GM12873 (cell line): ENCODE measurements around the gene FEN1.

ENCODE experiments used
- TF ChIP-seq, protein P1 (sequence below): IDR thresholded peaks from 2 replicates; pipeline ENCODE4 v1.5.1; 2012; ENCODE audit warnings: low read depth, mild to moderate bottlenecking, moderate library complexity, low read length, control low read depth; ENCODE audit not compliant: insufficient read depth; ENCODE audit errors: missing control alignments

FEN1 gene

DNA sequence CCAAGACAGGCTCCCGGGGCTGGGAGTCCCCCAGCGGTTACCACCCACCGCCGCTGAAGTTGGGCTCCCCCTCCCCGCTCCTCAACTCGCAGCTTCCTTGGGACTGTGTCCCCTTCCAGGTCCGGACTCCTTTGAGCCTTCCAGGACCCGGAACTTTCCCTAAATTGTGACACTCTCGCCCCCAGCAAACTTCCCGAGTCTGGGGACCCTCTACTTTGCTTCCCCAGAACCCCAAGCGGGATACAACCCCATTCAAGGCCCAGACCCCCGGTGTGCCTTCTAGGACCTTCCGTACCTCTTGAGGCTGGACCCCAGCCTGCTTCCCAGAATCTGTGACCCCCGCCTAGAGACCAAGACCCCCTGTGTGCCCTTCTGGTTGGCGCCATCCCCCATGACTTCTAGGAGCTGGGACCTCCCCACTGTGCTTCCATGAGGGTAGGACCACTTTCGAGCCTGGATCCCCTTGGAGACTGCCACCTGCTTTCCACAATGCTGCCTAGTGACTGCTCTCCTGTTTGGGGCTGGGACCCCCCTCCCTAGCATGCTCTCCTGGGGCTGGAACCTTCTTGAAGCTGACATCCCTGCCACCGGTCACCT, 39.7 kb upstream of the FEN1 start:
- TF ChIP-seq, protein P1, sequence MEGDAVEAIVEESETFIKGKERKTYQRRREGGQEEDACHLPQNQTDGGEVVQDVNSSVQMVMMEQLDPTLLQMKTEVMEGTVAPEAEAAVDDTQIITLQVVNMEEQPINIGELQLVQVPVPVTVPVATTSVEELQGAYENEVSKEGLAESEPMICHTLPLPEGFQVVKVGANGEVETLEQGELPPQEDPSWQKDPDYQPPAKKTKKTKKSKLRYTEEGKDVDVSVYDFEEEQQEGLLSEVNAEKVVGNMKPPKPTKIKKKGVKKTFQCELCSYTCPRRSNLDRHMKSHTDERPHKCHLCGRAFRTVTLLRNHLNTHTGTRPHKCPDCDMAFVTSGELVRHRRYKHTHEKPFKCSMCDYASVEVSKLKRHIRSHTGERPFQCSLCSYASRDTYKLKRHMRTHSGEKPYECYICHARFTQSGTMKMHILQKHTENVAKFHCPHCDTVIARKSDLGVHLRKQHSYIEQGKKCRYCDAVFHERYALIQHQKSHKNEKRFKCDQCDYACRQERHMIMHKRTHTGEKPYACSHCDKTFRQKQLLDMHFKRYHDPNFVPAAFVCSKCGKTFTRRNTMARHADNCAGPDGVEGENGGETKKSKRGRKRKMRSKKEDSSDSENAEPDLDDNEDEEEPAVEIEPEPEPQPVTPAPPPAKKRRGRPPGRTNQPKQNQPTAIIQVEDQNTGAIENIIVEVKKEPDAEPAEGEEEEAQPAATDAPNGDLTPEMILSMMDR = no peak

DNA sequence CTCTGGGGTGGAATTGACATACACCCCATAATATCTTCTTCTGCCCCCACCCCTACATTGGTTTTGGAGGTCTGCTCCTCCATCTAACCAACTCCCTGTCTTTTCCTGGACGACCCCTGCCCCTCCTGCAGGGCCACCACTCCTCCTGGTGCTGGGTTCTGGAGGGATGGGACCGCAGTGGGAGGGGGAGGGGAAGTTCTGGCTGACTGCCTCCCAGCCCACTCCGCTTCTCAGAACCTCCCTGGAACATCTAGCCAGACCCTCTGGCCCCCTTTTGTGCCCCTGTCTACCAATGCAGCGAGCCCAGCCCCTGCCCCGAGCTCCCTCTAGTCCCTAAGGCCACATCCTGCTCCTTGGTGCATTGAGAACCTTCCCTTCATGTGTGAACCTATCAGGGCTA, 39.0 kb upstream of the FEN1 start:
- TF ChIP-seq, protein P1 = no peak

DNA sequence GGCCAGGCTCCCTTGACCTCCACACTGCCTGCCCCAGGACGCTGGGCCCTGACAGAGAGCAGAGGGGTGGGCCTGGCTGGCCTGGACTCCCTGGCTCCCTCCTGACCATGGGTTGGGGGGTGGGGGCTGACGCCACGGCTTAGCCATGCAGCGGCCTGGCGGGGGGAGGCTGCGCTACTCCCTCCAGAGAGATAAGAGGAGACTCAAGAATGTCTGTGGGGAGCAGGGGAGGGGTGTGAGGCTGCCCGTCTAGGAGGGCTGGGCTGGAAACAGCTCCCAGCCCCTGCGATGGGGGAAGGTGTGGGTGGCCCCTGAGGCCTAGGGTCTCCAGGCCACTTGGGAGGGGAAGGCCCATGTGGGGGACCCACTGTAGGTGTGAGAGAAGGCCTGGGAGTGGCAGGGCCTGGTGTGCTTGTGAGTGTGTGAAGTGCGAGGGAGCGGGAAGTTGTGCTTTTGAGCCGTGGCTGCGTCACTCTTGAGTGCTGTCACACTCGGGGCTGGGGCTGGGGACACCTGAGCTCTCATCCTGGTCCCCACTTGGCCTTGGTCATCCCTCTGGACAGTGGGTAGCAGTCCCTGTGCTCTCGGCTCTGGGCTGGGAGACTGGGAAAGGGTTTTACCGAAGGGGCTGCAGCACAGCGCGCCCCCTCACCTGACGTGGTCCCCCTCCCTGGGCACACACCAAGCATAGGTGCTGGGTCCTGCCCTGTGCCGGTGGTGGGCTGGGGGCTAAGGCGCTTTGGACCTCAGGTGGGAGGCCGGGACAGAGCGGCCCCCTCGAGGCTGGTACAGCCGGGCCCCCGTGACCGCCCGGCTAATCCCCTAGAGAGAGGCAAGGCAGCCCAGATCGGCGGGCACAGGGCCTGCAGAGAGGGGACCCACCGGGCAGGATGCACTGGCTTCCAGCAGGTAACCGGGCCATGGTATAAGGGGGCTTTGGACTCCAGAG, 37.9 kb upstream of the FEN1 start:
- TF ChIP-seq, protein P1 = no peak

DNA sequence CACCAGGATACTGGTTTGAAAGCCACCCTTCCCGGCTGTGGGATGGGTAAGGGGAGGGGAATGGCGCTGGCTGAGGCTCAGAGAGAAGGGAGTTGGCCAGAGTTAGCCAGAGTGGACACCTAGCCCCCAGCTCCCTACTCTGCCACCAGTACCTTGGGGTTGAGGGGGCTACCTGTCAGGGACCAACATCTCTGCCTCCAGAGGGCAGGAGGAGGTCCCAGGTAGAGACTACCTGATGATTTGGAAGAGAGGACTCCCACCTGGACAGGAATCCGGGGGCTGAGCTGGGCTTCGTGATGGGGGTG, 36.6 kb upstream of the FEN1 start:
- TF ChIP-seq, protein P1 = no peak

DNA sequence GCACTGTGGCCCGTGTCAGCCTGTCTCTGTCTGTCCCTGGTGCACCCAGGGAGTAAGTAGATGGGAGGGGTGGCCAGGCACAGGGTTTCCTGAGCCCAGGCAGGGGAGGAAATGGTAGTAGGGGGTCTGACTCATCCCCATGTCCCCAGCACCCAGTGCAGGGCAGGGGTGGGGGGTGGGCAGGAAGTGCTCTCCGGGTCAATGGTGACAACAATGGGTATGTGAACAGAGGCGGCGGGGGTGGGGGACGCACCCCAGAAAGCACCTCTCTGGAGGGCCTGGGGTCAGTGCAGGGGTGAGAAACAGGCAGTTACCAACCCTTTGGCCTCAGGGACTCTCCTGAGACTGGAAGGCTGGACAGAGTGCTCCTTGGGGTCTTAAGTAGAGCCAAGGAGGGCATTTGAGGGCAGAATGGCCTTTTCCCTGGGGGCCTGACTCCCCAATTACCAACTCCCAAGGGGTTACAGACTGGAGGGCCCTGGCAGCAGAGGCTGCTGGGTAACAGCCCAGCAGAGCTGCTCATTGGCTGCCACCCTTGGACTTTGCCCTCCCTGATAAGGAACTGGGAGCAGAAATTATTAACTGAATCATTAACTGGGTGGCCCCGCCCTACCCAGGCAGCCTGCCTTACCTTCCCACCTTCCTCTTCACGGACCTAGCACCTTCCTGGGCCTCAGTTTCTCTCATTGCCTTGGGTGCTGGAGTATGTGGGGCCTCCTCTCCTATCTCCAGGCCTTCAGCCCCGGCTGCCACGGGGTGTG, 36.1 kb upstream of the FEN1 start:
- TF ChIP-seq, protein P1 = no peak

DNA sequence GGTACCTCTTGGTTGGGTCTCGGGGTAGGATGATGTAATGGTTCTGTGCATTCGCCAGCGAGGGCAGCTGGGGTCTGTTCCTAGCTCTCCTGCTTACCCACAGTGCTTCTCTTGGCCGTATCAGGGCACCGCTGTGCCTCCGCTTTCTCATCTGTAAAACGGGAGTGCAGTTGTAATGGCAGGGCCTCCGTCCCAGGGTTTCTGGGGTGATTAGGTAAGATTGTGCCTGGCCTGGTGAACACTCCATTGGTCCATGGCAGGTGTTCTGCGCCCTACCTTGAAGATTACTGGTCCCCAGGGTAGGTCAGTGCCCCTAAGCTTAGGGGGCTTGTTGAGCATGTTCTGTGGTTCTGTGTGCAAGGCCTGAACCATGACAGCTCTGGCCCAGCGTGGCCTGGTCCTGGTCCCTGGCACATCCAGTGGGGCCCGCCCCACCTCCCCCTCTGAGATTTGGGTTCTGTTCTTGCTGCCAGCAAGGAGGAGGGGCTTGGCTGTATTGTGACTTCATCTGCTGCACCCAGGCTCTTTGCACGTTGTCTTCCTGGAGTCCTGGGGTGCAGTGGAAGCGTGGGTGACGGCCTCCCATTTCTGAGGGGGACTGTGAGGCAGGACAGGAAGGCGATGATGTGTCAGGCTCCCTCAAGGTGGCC, 35.4 kb upstream of the FEN1 start:
- TF ChIP-seq, protein P1 = no peak
